Thoracic aorta (tissue), 2 donors: ENCODE data around the gene ERBB4. TPM values are rescaled to one million over a fixed set of nuclear protein-coding genes. Genes with fewer than 3 reads are reported as not detected.

Source experiments
- ATAC-seq: fragments of 150-250 bp; one replicate; pipeline ENCODE4 v1.8.0; 2017; ENCODE audit warnings: low read depth; ENCODE audit not compliant: insufficient number of reproducible peaks, low FRiP score
- DNase-seq: peaks from one replicate; pipeline ENCODE4 v3.0.0-alpha.2; 2020; ENCODE audit warnings: low spot score
- H3K27ac ChIP-seq, 2 donors: fragments of 200-600 bp; sonication (generic); 1 replicate in 1 of 2; 2 replicates in 1 of 2; pipeline ENCODE4 v1.5.1; 2016; ENCODE audit warnings: mild to moderate bottlenecking in 2 of 2, moderate library complexity in 2 of 2
- H3K27me3 ChIP-seq: fragments of 200-600 bp; sonication (generic); replicated peaks from 2 replicates; pipeline ENCODE4 v1.6.0; 2016; ENCODE audit warnings: mild to moderate bottlenecking; ENCODE audit not compliant: insufficient read depth
- H3K36me3 ChIP-seq: fragments of 200-600 bp; sonication (generic); one replicate; pipeline ENCODE4 v1.5.1; 2016
- H3K4me1 ChIP-seq, 2 donors: fragments of 200-600 bp; sonication (generic); 1 replicate in 1 of 2; 2 replicates in 1 of 2; pipeline versions ENCODE4 v1.5.1 to v1.6.0; 2016; ENCODE audit warnings: low read depth in 2 of 2, mild to moderate bottlenecking in 1 of 2; ENCODE audit not compliant: control insufficient read depth in 1 of 2
- H3K4me3 ChIP-seq: fragments of 200-600 bp; sonication (generic); 2 replicates; pipeline ENCODE4 v1.5.1; 2016; ENCODE audit warnings: mild to moderate bottlenecking
- H3K9me3 ChIP-seq: fragments of 200-600 bp; sonication (generic); 2 replicates; pipeline ENCODE4 v1.5.1; 2016
- total RNA-seq, 2 donors: library from RNA; depleted of rRNA; stranded (reverse); fragments of >200 nt; gene quantifications; one replicate each; pipeline versions ENCODE4 v1.1.0 to v1.2.3, GENCODE V29; 2016
- TF ChIP-seq, protein P1 (sequence below): fragments of 200-600 bp; sonication (generic); IDR thresholded peaks from one replicate; pipeline ENCODE4 v1.5.1; 2019; ENCODE audit warnings: antibody characterized with exemption

Gene ERBB4
- total RNA-seq, 2 donors from 2014 or later, result 15.7 to 29.3 TPM

DNA sequence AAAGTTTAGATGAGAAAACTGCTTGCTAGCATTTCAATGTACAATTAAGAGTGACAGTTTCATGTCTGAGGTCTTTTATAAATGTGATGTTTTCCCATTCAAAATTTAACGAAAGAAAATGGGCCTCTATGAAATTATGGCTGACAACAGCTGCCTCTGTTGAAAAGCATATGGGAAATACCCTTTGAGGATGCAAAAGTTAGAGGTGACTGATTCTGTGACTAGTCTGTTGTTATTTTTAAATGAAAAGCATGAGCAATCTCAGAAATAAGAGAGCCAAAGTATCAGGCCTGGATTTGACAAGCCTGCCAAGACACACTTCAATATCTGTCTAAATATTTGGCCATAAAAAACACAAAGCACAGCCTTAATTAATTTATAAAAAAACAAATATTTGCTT, 580.8 kb downstream of the ERBB4 start:
- no peak for ATAC-seq
- H3K36me3 ChIP-seq, result no peaks in the 10 kb centered on the region
- H3K4me1 ChIP-seq, result peaks cover 7 to 19% of the 10 kb centered on the region in 2 donors
- H3K9me3 ChIP-seq, result no peaks in the 10 kb centered on the region
- H3K4me3 ChIP-seq, result no peak overlapping the region
- no peak overlapping the region for H3K27ac ChIP-seq
- TF ChIP-seq, protein P1, sequence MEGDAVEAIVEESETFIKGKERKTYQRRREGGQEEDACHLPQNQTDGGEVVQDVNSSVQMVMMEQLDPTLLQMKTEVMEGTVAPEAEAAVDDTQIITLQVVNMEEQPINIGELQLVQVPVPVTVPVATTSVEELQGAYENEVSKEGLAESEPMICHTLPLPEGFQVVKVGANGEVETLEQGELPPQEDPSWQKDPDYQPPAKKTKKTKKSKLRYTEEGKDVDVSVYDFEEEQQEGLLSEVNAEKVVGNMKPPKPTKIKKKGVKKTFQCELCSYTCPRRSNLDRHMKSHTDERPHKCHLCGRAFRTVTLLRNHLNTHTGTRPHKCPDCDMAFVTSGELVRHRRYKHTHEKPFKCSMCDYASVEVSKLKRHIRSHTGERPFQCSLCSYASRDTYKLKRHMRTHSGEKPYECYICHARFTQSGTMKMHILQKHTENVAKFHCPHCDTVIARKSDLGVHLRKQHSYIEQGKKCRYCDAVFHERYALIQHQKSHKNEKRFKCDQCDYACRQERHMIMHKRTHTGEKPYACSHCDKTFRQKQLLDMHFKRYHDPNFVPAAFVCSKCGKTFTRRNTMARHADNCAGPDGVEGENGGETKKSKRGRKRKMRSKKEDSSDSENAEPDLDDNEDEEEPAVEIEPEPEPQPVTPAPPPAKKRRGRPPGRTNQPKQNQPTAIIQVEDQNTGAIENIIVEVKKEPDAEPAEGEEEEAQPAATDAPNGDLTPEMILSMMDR, result no peak
- H3K27me3 ChIP-seq, result no peaks in the 10 kb centered on the region
- DNase-seq, result no peak

DNA sequence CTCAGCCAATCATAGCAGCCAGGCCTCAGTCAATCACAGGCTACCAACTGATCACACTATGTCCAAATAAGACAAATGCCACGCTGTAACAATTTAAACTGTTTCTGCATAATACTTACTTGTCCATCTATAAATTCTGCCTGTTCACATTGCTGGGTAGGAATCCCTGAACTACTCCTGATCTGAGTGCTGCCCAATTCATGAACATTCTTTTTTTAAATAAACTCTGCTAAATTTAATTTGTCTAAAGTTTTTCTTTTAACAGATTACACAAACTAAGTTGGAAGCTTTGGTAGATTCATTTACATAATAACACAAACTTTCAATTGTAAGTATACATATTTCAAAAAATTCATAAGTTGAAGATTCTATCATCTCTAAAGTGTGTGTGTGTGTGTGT, 583.0 kb downstream of the ERBB4 start:
- Histone ChIP-seq H3K27ac (no peak overlapping the region), H3K27me3 (no peaks in the 10 kb centered on the region), H3K9me3 (peaks cover 9% of the 10 kb centered on the region), H3K4me1 (peaks cover 7 to 19% of the 10 kb centered on the region in 2 donors), H3K4me3 (no peak overlapping the region), H3K36me3 (no peaks in the 10 kb centered on the region)
- ATAC-seq (no peak), DNase-seq (no peak)
- TF ChIP-seq, protein P1, result no peak

DNA sequence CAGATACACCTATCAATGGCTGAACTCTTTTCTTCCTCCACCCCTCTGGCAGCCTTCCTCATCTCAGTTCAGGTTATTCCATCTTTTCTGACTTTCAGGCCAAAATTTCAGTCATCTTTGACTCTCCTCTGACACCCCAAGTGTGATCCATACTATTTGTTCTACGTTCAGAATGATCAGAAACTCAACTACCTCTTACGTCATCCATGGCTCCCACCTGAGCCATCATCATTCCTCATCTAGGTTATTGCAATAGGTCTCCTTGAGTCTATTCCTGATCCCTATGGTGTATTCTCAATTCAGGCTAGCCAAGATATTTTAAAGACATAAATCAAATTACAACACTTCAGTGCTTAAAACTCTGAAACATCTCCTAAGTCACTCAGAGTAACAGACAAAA, 589.7 kb downstream of the ERBB4 start:
- no peak overlapping the region for H3K27ac ChIP-seq
- TF ChIP-seq, protein P1, result no peak
- no peaks in the 10 kb centered on the region for H3K36me3 ChIP-seq
- H3K4me1 ChIP-seq, result no peaks in the 10 kb centered on the region
- ATAC-seq, result no peak
- H3K4me3 ChIP-seq, result no peak overlapping the region
- H3K27me3 ChIP-seq, result no peaks in the 10 kb centered on the region
- peaks cover 9% of the 10 kb centered on the region for H3K9me3 ChIP-seq
- no peak for DNase-seq

DNA sequence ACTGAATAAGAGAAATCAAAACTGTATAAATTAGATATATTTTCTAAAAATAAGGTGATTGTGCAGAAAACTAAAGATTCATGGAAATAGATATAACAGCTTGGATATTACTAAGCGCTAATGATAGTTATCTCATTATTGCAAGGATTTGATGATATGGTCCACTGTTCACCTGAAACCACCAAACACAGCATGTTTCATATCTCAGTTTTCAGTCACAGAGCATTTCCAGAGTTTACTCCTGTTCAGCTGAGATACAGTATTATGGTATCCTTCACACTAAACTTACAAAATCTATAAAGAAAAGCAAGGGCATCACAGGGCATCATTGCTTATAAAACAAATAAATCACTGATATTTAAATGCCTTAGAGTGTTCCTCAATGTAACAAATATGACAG, 591.6 kb downstream of the ERBB4 start:
- no peaks in the 10 kb centered on the region for H3K4me1 ChIP-seq
- TF ChIP-seq, protein P1, result no peak
- ATAC-seq (no peak), DNase-seq (no peak)
- H3K27ac ChIP-seq, result no peak overlapping the region
- H3K9me3 ChIP-seq, result peaks cover 9% of the 10 kb centered on the region
- H3K27me3 ChIP-seq, result no peaks in the 10 kb centered on the region
- no peaks in the 10 kb centered on the region for H3K36me3 ChIP-seq
- no peak overlapping the region for H3K4me3 ChIP-seq

DNA sequence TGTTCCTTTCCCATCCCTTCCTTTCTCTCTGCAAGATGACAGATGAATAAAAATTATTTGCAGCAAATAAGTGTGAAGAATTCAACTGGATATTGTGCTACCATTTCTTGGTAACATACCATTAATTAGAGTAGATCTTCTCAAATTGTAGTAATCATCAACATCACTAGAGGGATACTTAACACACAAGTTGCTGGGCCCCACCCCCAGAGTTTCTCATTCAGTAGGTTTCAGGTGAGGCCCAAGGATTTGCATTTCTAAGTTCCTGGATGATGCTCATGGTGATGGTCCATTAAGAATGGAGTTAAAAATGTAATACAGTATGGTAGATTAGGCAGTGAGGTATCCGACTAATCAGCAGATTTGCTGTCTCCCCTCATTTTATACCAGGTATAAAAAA, 594.0 kb downstream of the ERBB4 start:
- Histone ChIP-seq H3K27me3 (no peaks in the 10 kb centered on the region), H3K9me3 (no peaks in the 10 kb centered on the region), H3K27ac (no peak overlapping the region), H3K36me3 (no peaks in the 10 kb centered on the region), H3K4me3 (no peak overlapping the region), H3K4me1 (no peaks in the 10 kb centered on the region)
- TF ChIP-seq, protein P1, result no peak
- ATAC-seq, result no peak
- no peak for DNase-seq
